Measurements from ENCODE around the gene HSD17B7. TPM values are rescaled to one million over a fixed set of nuclear protein-coding genes. Genes with fewer than 3 reads are reported as not detected.

The HSD17B7 gene
- total and polyA plus RNA-seq, 2 of the 13 experiments (the other 11 are each of a cell fraction or from before 2014, with no cell fraction given), result 43.9 to 84.9 TPM

Small RNA genes within 50 kb of the gene (small RNA-seq; reads per million reads assigned to genes)
- gene RN7SL861P (ENCODE audit: insufficient read depth in 2 of 3, insufficient read length in 3 of 3, low read depth in 2 of 3, low replicate concordance in 1 of 3), result 0 reads per million in 3 experiments

Other genes starting within 250 kb of the HSD17B7 start
- gene UAP1, start 229.0 kb upstream of the HSD17B7 start, total RNA-seq (2016; rRNA removed; fragmentation: Illumina TruSeq; extraction: Trizol), result 117 and 162 TPM in 2 replicates
- 37.9 and 48.4 TPM in 2 replicates for gene UAP1, start 229.0 kb upstream of the HSD17B7 start, polyA plus RNA-seq (2011; rRNA removed)
- 0.13 and 0.38 TPM in 2 replicates for gene DDR2, start 158.2 kb upstream of the HSD17B7 start, total RNA-seq (2016; rRNA removed; fragmentation: Illumina TruSeq; extraction: Trizol)
- gene DDR2, start 158.2 kb upstream of the HSD17B7 start, polyA plus RNA-seq (2011; rRNA removed), result 0.30 and 0.36 TPM in 2 replicates
- not detected in 2 replicates for gene CCDC190, start 70.5 kb downstream of the HSD17B7 start, total RNA-seq (2016; rRNA removed; fragmentation: Illumina TruSeq; extraction: Trizol)
- not detected in 2 replicates for gene CCDC190, start 70.5 kb downstream of the HSD17B7 start, polyA plus RNA-seq (2011; rRNA removed)